Stimulated activated CD4-positive, alpha-beta T cell treated with anti-CD3 and anti-CD28 coated beads, Interleukin-1b, Interleukin-23, amount 100 ng/mL, for 48 hours (primary cell): ENCODE results near the gene SH3RF1.
"Not testable (repeated sequence)": the region's sequence is repeated elsewhere in the genome, so short reads cannot be mapped to it uniquely, and the experiment has no call there.

Source experiments
- DNase-seq: peaks from one replicate; pipeline ENCODE4 v3.0.0-alpha.2; 2020

The SH3RF1 gene

DNA sequence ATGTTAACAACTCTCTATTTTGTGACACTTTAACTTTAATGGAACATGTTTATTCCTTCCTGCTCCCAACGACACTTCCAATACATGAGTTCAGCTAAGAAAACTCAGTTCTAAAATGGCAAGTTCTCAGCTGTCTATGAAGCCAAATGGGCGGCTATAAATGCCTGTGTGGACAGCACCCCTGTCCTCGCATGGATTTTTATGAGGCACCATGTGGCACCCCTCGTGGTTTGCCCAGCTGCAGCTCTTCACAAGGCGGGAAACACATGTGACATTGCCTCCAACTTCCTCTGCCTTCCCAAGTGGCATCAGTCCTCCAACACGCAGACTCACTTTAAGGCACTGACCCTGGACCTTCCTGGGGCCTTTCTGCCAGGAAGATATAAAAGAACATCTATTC is 48.0 kb downstream of the SH3RF1 start:
- DNase-seq = no peak

DNA sequence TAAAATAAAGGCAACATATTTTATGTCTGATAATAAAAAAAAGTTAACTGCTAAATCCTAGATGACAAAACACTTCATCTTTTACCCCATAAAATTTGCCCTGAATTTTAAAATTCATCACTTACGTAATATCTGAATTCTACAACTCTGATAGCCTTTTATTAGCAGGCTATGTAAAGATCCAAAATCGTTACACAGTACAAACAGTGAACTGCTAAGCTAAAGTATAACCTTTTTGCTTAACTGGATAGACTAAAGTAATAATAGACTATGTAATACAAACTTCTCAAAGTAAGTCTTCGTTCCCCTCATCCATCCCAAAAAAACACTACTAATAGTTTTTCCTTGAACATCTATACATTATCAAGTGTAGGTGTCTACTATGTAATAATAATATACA is 49.1 kb downstream of the SH3RF1 start:
- no peak for DNase-seq

DNA sequence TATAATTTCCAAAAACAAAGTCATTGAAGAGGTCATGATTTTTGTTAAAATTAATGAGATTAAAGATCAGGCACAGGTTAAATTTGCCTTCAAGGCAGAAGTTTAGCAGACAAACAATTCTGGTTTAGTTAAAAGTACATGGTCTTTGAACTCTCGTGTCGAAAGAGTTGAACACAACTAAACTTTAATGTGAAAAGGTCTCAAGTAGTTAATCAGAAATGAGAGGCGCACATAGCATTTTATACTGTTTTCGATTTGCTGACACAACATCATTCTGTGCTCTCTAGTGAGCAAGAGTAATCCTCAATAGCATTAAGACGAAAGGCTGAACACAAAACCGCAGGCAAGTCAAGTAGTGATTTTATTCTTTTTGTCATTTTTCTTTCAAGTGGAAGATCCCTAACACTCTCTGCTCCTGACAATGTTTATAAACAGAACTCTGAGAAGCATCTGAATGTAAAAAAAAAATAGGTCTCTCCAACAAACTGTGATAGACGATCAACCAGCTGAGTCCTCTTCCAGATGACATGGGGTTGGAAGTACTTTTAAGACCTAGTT is 49.8 kb downstream of the SH3RF1 start:
- DNase-seq = no peak

- DNase-seq = no peak
Measured at GRCh38 chr4:169220447-169220846, 50.3 kb downstream of the SH3RF1 start.

DNA sequence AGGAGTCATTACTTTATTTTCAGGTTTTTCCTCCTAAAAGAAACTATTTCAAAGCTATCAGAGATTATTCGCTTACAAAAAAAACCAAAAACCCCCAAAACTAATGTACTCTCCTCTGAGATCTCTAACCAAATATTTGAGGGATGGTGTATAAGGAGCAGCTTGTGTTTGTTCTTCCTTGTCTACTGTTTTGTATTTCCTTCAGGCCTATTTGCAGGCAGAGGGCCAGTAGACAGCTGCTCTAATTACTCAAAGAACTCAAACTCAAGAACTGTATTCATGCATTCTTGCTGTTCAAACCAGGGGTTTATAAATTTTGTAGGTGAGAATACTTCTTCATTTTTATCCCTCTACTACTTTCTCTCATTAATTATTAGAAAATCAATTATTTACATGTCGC is 51.3 kb downstream of the SH3RF1 start:
- no peak for DNase-seq

DNA sequence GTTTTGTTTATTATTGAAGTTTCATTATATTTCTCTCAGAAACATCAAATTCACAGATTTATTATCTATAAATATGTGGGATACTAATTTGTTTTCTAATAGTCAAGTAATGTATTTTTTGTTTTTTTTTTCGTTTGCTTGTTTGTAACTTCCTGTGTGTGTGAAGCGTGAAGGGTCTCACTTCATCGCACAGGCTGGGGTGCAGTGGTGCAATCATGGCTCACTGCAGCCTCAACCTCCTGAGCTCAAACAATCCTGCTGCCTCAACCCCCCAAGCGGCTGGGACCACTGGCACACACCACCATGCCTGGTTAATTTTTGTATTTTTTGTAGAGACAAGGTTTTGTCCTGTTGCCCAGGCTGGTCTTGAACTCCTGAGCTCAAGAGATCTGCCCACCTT is 55.1 kb downstream of the SH3RF1 start:
- no peak for DNase-seq

- no peak for DNase-seq
Measured at GRCh38 chr4:169212981-169213380, 57.8 kb downstream of the SH3RF1 start.

DNA sequence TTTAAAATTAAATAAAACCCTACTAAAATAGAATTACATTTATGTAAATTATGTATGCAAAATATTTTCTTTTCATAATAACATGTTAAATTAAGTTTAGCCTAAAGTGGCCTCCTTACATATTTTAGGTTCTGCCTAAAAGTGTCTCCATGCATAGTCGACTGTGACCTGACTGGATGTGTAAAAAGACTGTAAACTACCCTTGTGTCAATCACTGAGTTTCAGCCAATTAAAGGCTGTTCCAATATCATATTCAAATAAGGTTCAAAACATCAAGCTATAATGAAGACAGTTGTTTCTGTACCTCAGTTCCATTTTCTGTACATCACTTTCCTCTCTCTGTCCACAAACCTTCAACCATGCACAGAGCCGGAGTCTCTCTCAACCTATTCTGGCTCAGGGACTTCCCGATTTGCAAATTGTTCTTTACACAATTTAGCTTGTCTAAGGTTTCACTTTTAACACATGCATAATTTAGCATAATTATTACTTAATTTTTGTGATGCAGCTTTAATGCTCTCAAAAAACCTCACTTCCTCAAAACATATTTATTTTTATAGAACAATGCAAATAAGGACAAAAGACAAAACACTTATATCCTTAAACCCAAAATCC is 60.1 kb downstream of the SH3RF1 start:
- no peak for DNase-seq

- DNase-seq = no peak
Measured at GRCh38 chr4:169209388-169209883, 61.3 kb downstream of the SH3RF1 start.

DNA sequence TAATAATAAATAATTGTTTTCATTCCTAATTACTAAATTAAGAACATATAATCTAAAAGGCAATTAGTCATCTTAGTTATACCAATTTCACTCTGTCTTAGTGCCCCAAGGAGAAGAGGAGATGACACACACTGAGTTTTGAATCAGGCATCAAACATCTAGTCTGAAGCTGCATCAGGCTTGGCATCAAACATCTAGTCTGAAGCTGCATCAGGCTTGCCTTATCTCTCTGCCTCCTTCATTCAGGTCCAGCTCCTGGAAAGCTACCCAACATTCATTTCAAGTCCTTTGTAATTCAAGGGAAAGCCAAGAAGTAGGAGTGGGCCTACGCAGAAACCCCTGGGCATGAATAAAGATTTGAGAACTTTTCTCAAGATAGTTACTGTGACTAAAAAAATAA is 62.2 kb downstream of the SH3RF1 start:
- no peak for DNase-seq

DNA sequence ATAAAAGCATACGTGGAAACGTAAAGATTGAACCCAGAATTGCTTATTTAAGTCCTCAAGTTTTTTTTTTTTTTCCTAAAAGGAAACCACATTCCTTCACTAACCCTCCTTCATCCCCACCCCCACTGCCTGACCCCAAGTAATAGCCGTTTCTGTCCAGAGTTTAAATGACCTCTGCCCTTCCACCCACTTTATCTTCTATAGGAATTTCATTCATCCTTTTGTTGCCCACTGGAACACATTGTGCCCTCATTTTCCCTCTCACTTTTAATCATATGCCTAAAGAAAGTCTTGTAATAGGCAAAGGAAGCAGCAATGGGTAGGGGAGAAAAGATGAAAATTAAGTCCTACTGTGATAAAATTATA is 62.7 kb downstream of the SH3RF1 start:
- DNase-seq = no peak

DNA sequence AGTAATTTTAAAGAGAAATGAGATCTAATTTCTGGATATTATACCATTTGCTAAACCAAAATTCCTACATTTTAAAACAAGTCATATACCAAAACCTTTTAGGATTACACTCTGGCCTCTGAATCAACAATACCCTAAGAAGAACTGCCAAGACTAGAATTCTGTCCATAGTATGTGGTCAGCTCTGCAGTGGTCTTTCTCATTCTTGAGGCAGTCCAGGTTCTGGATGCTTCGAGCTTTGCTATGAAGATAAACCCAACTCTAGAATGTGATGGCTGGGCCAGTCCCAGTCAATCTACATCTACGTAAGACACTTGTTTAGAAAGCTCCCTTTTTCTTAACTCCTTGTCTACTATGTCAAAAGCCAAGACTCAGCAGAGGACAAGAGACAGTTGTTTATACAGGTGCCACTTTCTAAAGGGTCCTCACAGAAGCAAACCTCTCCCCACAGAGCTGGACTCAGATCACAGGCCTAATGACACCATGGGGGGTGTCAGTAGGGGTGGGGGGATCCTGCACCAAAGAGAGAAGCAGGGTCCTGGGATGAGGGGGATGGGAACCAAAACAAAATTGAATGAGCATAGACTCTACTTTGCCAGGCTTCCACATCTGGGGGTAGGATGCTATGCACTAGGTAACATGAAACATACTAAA is 63.2 kb downstream of the SH3RF1 start:
- no peak for DNase-seq

- no peak for DNase-seq
Measured at GRCh38 chr4:169205744-169206080, 65.0 kb downstream of the SH3RF1 start.

- DNase-seq = no peak
Measured at GRCh38 chr4:169205075-169205743, 65.5 kb downstream of the SH3RF1 start.

DNA sequence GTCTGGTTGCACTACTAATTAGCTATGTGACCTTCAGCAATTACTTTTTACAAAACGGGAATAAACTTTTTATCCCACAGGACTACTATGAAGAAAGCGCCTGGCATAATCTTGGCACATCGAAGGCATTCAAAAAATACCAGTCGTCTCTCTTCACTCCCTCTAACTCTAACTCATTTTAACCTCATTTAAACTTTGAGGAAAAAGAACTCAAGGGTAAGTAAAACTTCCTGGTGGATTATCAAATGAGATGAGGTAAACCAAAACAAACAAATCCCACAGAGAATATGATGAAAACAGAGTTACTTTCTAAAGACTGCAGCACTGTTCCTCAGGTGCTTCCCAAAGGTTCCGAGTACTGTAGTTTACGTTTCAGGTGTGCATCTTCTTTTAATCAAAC is 66.9 kb downstream of the SH3RF1 start:
- no peak for DNase-seq

- not testable (repeated sequence) for DNase-seq
Measured at GRCh38 chr4:169203278-169203677, 67.5 kb downstream of the SH3RF1 start.

GRCh38 chr4:169202878-169203277 is 67.9 kb downstream of the SH3RF1 start:
- no peak for DNase-seq

GRCh38 chr4:169202145-169202699 is 68.5 kb downstream of the SH3RF1 start:
- DNase-seq = no peak

DNA sequence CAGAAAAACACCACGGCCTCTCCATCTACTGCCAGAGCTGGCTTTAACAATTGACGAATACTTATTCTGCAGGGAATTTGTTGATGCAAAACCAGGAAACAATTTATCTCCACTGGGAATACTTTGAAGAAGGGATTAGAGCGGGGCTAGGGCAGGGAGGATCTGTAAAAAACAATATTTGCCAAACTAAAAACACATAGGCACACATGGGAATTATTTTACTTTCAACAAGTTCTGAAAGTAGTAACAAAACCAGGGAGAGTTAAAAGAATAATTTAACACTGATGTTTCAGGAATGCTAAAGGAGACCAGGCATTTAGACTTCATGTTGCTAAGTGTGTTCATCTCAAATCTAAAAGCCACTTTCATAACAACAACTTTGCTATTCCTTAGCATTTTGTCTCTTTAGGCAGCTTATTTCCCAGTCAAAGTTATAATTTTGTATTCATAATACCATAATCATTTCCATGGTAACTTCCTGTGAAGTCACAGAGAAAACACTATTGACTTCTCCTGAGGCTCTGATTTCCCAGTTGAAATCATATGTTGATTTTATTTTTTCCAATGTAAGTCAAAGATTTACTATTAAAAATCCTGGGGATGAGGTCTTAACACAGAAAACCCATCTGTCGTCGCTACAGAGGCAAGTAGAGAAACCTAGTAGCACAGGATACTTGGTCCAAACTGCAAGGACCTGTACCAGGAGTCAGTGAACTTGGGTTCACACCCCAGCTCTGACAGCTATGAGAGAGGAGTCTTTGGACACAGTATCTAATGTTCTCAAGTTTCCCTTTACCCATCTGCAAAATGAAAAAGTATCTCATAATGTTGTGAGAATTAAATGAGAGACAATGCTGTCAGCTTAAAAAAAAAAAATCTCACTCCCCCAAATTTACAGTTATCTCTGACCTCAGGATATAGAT is 69.3 kb downstream of the SH3RF1 start:
- no peak for DNase-seq

GRCh38 chr4:169200361-169201030 is 70.3 kb downstream of the SH3RF1 start:
- DNase-seq = no peak

DNA sequence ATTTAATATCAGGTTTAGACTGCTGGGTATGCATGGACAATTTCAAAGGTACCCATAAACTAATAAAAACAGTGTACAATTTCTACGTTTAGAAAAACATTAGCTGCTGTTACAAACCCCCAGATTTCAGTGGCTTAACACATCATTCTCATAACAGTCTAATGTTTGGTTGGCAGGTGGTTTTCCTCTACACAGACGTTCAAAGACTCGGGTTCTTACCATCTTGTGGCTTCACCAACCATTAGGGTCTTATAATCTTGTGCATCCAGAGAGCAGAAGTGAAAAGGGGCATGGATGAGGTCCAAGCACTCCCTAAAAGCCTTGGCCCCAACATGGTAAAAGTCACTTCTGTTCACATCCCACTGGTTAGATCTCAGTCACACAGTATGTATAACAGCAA is 71.6 kb downstream of the SH3RF1 start:
- DNase-seq = no peak

- DNase-seq = no peak
Measured at GRCh38 chr4:169198167-169198566, 72.6 kb downstream of the SH3RF1 start.
